Colonic mucosa (tissue), 4 donors: ENCODE results near the gene TIPARP. TPM values are rescaled to one million over a fixed set of nuclear protein-coding genes. Genes with fewer than 3 reads are reported as not detected.

Source experiments
- DNase-seq: peaks from one replicate; pipeline ENCODE4 v3.0.0-alpha.2; 2020
- H3K27ac ChIP-seq: fragments of 200-600 bp; one replicate; pipeline ENCODE4 v1.8.0; 2021
- H3K27me3 ChIP-seq: fragments of 200-600 bp; one replicate; pipeline ENCODE4 v1.8.0; 2021
- H3K36me3 ChIP-seq: fragments of 200-600 bp; one replicate; pipeline ENCODE4 v1.8.0; 2021
- H3K4me1 ChIP-seq: fragments of 200-600 bp; one replicate; pipeline ENCODE4 v1.8.0; 2021; ENCODE audit warnings: mild to moderate bottlenecking
- H3K4me3 ChIP-seq: fragments of 200-600 bp; one replicate; pipeline ENCODE4 v1.8.0; 2021
- H3K9ac ChIP-seq, 2 donors: one replicate each; pipeline ENCODE4 v1.7.0; 2013; ENCODE audit warnings: control low read depth in 2 of 2, low read depth in 2 of 2, low read length in 2 of 2
- H3K9me3 ChIP-seq: fragments of 200-600 bp; one replicate; pipeline ENCODE4 v1.8.0; 2021
- CTCF ChIP-seq: fragments of 200-600 bp; IDR thresholded peaks from one replicate; pipeline ENCODE4 v1.8.0; 2022; ENCODE audit warnings: antibody characterized with exemption, mild to moderate bottlenecking
- intact Hi-C: fragments of 100-400 bp; cut with DNase I; formaldehyde crosslinking; loops from one replicate; pipeline ENCODE4 v1.14.1; 2022
- total RNA-seq, 2 donors: library from RNA; stranded (reverse); fragmentation: NEBNext Ultra II Directional in 1 of 2; extraction: Animal tissue kit (Norgen Biotek cat#: 25700) in 1 of 2; gene quantifications; one replicate each; pipeline ENCODE4 v1.2.1, GENCODE V29; 2021
- donor health status: healthy.
- donor health status: DM: no; HTN: no; CAD: no.
- donor health status: DM: no; HTN: no; CAD: no.

The TIPARP gene
- total RNA-seq, 2 donors from 2014 or later: 15.2 to 30.2 TPM

GRCh38 chr3:156682501-156682900 lies 8.1 kb downstream of the TIPARP start:
- Histone ChIP-seq H3K9me3 (no peaks in the 10 kb centered on the region), H3K27me3 (no peaks in the 10 kb centered on the region), H3K9ac (no peak overlapping the region), H3K4me3 (no peak overlapping the region), H3K4me1 (peaks cover 7% of the 10 kb centered on the region), H3K27ac (no peak overlapping the region), H3K36me3 (no peaks in the 10 kb centered on the region)
- no peak for DNase-seq
- intact Hi-C loops: no loop called here
- no peak for TF ChIP-seq CTCF

GRCh38 chr3:156682963-156683362 lies 8.6 kb downstream of the TIPARP start:
- H3K36me3 ChIP-seq: no peaks in the 10 kb centered on the region
- H3K4me1 ChIP-seq: peaks cover 7% of the 10 kb centered on the region
- no peaks in the 10 kb centered on the region for H3K27me3 ChIP-seq
- H3K27ac ChIP-seq: no peak overlapping the region
- no peak overlapping the region for H3K4me3 ChIP-seq
- intact Hi-C loops: no loop called here
- no peak for TF ChIP-seq CTCF
- no peak for DNase-seq
- no peak overlapping the region for H3K9ac ChIP-seq
- no peaks in the 10 kb centered on the region for H3K9me3 ChIP-seq

GRCh38 chr3:156685198-156685597 lies 10.8 kb downstream of the TIPARP start:
- Histone ChIP-seq H3K9ac (no peak overlapping the region), H3K36me3 (no peaks in the 10 kb centered on the region), H3K4me3 (no peak overlapping the region), H3K27me3 (no peaks in the 10 kb centered on the region), H3K9me3 (no peaks in the 10 kb centered on the region), H3K4me1 (peaks cover 7% of the 10 kb centered on the region), H3K27ac (no peak overlapping the region)
- no peak for DNase-seq
- intact Hi-C loops: no loop called here
- no peak for TF ChIP-seq CTCF

- intact Hi-C loops: no loop called here
- Histone ChIP-seq H3K4me3 (no peak overlapping the region), H3K27ac (no peak overlapping the region), H3K9me3 (no peaks in the 10 kb centered on the region), H3K27me3 (no peaks in the 10 kb centered on the region), H3K36me3 (no peaks in the 10 kb centered on the region), H3K4me1 (peaks cover 8% of the 10 kb centered on the region), H3K9ac (no peak overlapping the region)
- no peak for DNase-seq
- no peak for TF ChIP-seq CTCF
Measured at GRCh38 chr3:156685752-156686151, 11.4 kb downstream of the TIPARP start.

- DNase-seq: no peak
Measured at GRCh38 chr3:156687023-156687422, 12.6 kb downstream of the TIPARP start.

More at GRCh38 chr3:156687023-156687422, 12.6 kb downstream of the TIPARP start:
- Histone ChIP-seq H3K27ac (no peak overlapping the region), H3K9ac (no peak overlapping the region), H3K27me3 (no peaks in the 10 kb centered on the region), H3K36me3 (no peaks in the 10 kb centered on the region), H3K9me3 (no peaks in the 10 kb centered on the region), H3K4me3 (no peak overlapping the region), H3K4me1 (peaks cover 10% of the 10 kb centered on the region)
- intact Hi-C loops: no loop called here
- TF ChIP-seq CTCF: no peak
